HCT116 (cell line): ENCODE data around the gene SEMA4F. TPM values are rescaled to one million over a fixed set of nuclear protein-coding genes. Genes with fewer than 3 reads are reported as not detected.

Experiments used
- ATAC-seq: fragments of 200-7000 bp; cut with Tn5 transposase; 2 replicates; pipeline ENCODE4 v1.9.1; 2020; ENCODE audit warnings: mild to moderate bottlenecking, moderate library complexity
- BruUV-seq: library from RNA; stranded (reverse); fragments of 400-500 nt; replicated peaks from 2 replicates; lab custom pipeline; 2021; lab: Mats Ljungman, UMichigan
- CTCF ChIA-PET: fragments of 300-600 bp; sonication (Branson Sonifier 250); formaldehyde crosslinking; loops from one replicate; lab custom pipeline; 2021; ENCODE audit warnings: antibody characterized with exemption; lab: Charles Lee
- POLR2A ChIA-PET: fragments of 300-600, 350-600 bp; sonication (Branson Sonifier 250); formaldehyde crosslinking; loops from one replicate; lab custom pipeline; 2021; ENCODE audit warnings: antibody characterized with exemption; lab: Charles Lee
- RAD21 ChIA-PET, 2 experiments: fragments of 300-600 bp; sonication (Branson Sonifier 250); formaldehyde crosslinking; loops; one replicate each; lab custom pipeline; 2023; ENCODE audit warnings: low total read pairs in 2 of 2; ENCODE audit not compliant: uncharacterized antibody in 2 of 2, unreplicated experiment in 2 of 2, low non-redundant PET in 1 of 2; lab: Charles Lee
- DNase-seq: peaks from one replicate; pipeline ENCODE4 v3.0.0-alpha.2; 2010; ENCODE audit warnings: low read depth, low spot score
- H2AFZ ChIP-seq: fragments of 200-600 bp; shearing (Covaris generic), sonication (generic); 2 replicates; pipeline ENCODE4 v1.6.1; 2017; ENCODE audit warnings: low read depth, mixed run types, mixed read lengths, antibody characterized with exemption, low read length; ENCODE audit not compliant: poor library complexity, severe bottlenecking
- H3K27ac ChIP-seq: 2 replicates; pipeline ENCODE4 v1.5.1; 2012; ENCODE audit warnings: low read depth, low read length
- H3K27me3 ChIP-seq: fragments of 200-600 bp; sonication (generic); 2 replicates; pipeline ENCODE4 v1.6.1; 2016; ENCODE audit warnings: mixed run types, low read length, mixed read lengths; ENCODE audit not compliant: insufficient read depth
- H3K36me3 ChIP-seq, 2 experiments: fragments of 200-500 bp in 1 of 2; fragments of 200-600 bp in 1 of 2; sonication (Bioruptor generic) in 1 of 2; sonication (generic) in 1 of 2; 2 replicates each; pipeline versions ENCODE4 v1.5.1 to v1.6.1; 2014 to 2016; ENCODE audit warnings: low read length in 2 of 2, inconsistent platforms in 1 of 2, mixed read lengths in 1 of 2, mixed run types in 1 of 2; ENCODE audit not compliant: insufficient read depth in 2 of 2, control insufficient read depth in 1 of 2
- H3K4me1 ChIP-seq, 2 experiments: fragments of 200-600 bp in 1 of 2; sonication (generic) in 1 of 2; 2 replicates each; pipeline versions ENCODE4 v1.5.1 to v1.6.1; 2012 to 2017; ENCODE audit warnings: low read length in 2 of 2, inconsistent platforms in 1 of 2, mild to moderate bottlenecking in 1 of 2, mixed read lengths in 1 of 2, mixed run types in 1 of 2, moderate library complexity in 1 of 2; ENCODE audit not compliant: insufficient read depth in 2 of 2, control insufficient read depth in 1 of 2
- H3K4me2 ChIP-seq: fragments of 200-600 bp; sonication (generic); 2 replicates; pipeline ENCODE4 v1.6.1; 2017; ENCODE audit warnings: mixed run types, low read length, mixed read lengths
- H3K4me3 ChIP-seq, 2 experiments: fragments of 200-600 bp in 1 of 2; sonication (generic) in 1 of 2; replicated peaks in 1 of 2; 2 replicates each; pipeline ENCODE4 v1.5.1; 2011 to 2016; ENCODE audit warnings: low read length in 2 of 2, control low read depth in 1 of 2, low read depth in 1 of 2, mild to moderate bottlenecking in 1 of 2, mixed read lengths in 1 of 2, mixed run types in 1 of 2
- H3K79me2 ChIP-seq: fragments of 200-600 bp; sonication (generic); 2 replicates; pipeline ENCODE4 v1.6.1; 2017; ENCODE audit warnings: mild to moderate bottlenecking, mixed run types, low read length, moderate library complexity, mixed read lengths; ENCODE audit not compliant: insufficient read depth
- H3K9ac ChIP-seq: fragments of 200-600 bp; sonication (generic); 2 replicates; pipeline ENCODE4 v1.6.1; 2016; ENCODE audit warnings: low read length, mixed read lengths
- H3K9me2 ChIP-seq: fragments of 200-600 bp; sonication (generic), shearing (Covaris generic); 2 replicates; pipeline ENCODE4 v1.6.1; 2017; ENCODE audit warnings: mixed run types, mild to moderate bottlenecking, moderate library complexity; ENCODE audit not compliant: insufficient read depth
- H3K9me3 ChIP-seq, 2 experiments: fragments of 200-500 bp in 1 of 2; fragments of 200-600 bp in 1 of 2; sonication (Bioruptor generic) in 1 of 2; sonication (generic) in 1 of 2; 2 replicates each; pipeline ENCODE4 v1.6.1; 2014 to 2017; ENCODE audit warnings: low read length in 2 of 2, mixed read lengths in 2 of 2, inconsistent platforms in 1 of 2, low read depth in 1 of 2, mild to moderate bottlenecking in 1 of 2, mixed run types in 1 of 2, moderate library complexity in 1 of 2; ENCODE audit not compliant: control insufficient read depth in 1 of 2, insufficient read depth in 1 of 2
- H4K20me1 ChIP-seq: fragments of 200-600 bp; sonication (generic), shearing (Covaris generic); 2 replicates; pipeline ENCODE4 v1.6.1; 2017; ENCODE audit warnings: mixed run types, mild to moderate bottlenecking, moderate library complexity; ENCODE audit not compliant: insufficient read depth
- CBX3 ChIP-seq: IDR thresholded peaks from 2 replicates; pipeline ENCODE4 v1.6.1; 2012; ENCODE audit warnings: low read depth
- CEBPB ChIP-seq: IDR thresholded peaks from 2 replicates; pipeline ENCODE4 v1.6.1; 2012; ENCODE audit warnings: low read depth
- ELF1 ChIP-seq: IDR thresholded peaks from 2 replicates; pipeline ENCODE4 v1.6.1; 2012; ENCODE audit warnings: low read depth, borderline replicate concordance
- EZH2 ChIP-seq: fragments of 200-600 bp; sonication (generic); IDR thresholded peaks from 2 replicates; pipeline ENCODE4 v1.6.1; 2017; ENCODE audit warnings: antibody characterized with exemption, mixed run types
- JUND ChIP-seq: IDR thresholded peaks from 2 replicates; pipeline ENCODE4 v1.6.1; 2012
- RAD21 ChIP-seq: IDR thresholded peaks from 2 replicates; pipeline ENCODE4 v1.6.1; 2012; ENCODE audit warnings: low read depth, mild to moderate bottlenecking
- SIN3A ChIP-seq: IDR thresholded peaks from 2 replicates; pipeline ENCODE4 v1.6.1; 2012; ENCODE audit warnings: low read depth
- YY1 ChIP-seq: IDR thresholded peaks from 2 replicates; pipeline ENCODE4 v1.6.1; 2011; ENCODE audit warnings: low read length, low read depth, moderate library complexity, mild to moderate bottlenecking; ENCODE audit not compliant: insufficient replicate concordance; ENCODE audit errors: extremely low read depth
- ZFX ChIP-seq: fragments of 450-650 bp; IDR thresholded peaks from 2 replicates; pipeline ENCODE4 v1.6.1; 2017
- ZNF274 ChIP-seq: fragments of 200-500 bp; sonication (Bioruptor generic); IDR thresholded peaks from 2 replicates; pipeline ENCODE4 v1.6.1; 2014; ENCODE audit warnings: mild to moderate bottlenecking, low read depth, low read length, inconsistent platforms
- intact Hi-C: fragments of 100-400 bp; cut with micrococcal nuclease; formaldehyde crosslinking; loops from 2 replicates; pipeline ENCODE4 v1.10.0; 2022
- total RNA-seq: library from RNA; stranded (reverse); gene quantifications from one replicate; pipeline ENCODE4 v1.2.1, GENCODE V29; 2021; ENCODE audit not compliant: unreplicated experiment
- TF ChIP-seq, protein P1 (sequence below): IDR thresholded peaks from 2 replicates; pipeline ENCODE4 v1.6.1; 2012
- TF ChIP-seq, protein P2 (sequence below), 3 experiments: fragments of 200-600 bp in 1 of 3; sonication (generic) in 1 of 3; IDR thresholded peaks in 2 of 3; conservative IDR thresholded peaks in 1 of 3; 2 replicates each; pipeline ENCODE4 v1.5.1; 2012 to 2017; ENCODE audit warnings: low read depth in 2 of 3, low read length in 2 of 3, antibody characterized with exemption in 1 of 3, borderline replicate concordance in 1 of 3, control low read depth in 1 of 3, mild to moderate bottlenecking in 1 of 3, mixed read lengths in 1 of 3, mixed run types in 1 of 3, moderate library complexity in 1 of 3; ENCODE audit not compliant: insufficient read depth in 1 of 3

SEMA4F gene
- total RNA-seq, 1 experiment from 2014 or later: 12.3 TPM

DNA sequence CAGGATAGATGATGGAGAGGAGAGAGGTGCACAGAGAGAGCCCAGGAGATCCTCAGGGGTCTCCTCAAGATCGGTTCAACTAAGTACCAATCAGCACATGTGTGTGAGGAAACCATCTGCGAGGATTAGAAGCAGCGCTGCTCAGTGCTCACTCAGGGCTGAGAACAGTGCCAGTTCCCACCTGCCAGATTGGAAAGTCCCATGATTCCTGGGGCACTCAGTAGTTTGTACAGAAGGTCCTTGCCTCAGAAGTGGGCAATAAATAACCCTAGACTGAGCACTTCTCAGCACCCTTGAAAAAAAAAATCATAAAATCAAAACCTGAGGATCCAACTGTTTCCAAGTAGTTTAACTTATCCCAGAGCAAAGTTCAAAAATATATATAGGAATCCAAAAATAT is 53.8 kb downstream of the SEMA4F start:
- Histone ChIP-seq H3K9me2 (no peaks in the 10 kb centered on the region), H3K79me2 (no peaks in the 10 kb centered on the region), H3K4me2 (no peak overlapping the region), H2AFZ (no peak overlapping the region), H3K27me3 (no peaks in the 10 kb centered on the region), H3K36me3 (no peaks in the 10 kb centered on the region), H3K4me3 (no peak overlapping the region), H3K9ac (no peak overlapping the region), H4K20me1 (no peaks in the 10 kb centered on the region), H3K9me3 (no peaks in the 10 kb centered on the region), H3K27ac (no peak overlapping the region), H3K4me1 (no peaks in the 10 kb centered on the region)
- CTCF ChIA-PET: no interaction called here
- TF ChIP-seq ZFX (no peak), RAD21 (no peak), YY1 (no peak), ELF1 (no peak), ZNF274 (no peak), SIN3A (no peak), EZH2 (no peak), CBX3 (no peak), JUND (no peak), CEBPB (no peak)
- TF ChIP-seq, protein P1, sequence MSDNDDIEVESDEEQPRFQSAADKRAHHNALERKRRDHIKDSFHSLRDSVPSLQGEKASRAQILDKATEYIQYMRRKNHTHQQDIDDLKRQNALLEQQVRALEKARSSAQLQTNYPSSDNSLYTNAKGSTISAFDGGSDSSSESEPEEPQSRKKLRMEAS: no peak
- TF ChIP-seq, protein P2, sequence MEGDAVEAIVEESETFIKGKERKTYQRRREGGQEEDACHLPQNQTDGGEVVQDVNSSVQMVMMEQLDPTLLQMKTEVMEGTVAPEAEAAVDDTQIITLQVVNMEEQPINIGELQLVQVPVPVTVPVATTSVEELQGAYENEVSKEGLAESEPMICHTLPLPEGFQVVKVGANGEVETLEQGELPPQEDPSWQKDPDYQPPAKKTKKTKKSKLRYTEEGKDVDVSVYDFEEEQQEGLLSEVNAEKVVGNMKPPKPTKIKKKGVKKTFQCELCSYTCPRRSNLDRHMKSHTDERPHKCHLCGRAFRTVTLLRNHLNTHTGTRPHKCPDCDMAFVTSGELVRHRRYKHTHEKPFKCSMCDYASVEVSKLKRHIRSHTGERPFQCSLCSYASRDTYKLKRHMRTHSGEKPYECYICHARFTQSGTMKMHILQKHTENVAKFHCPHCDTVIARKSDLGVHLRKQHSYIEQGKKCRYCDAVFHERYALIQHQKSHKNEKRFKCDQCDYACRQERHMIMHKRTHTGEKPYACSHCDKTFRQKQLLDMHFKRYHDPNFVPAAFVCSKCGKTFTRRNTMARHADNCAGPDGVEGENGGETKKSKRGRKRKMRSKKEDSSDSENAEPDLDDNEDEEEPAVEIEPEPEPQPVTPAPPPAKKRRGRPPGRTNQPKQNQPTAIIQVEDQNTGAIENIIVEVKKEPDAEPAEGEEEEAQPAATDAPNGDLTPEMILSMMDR (IDR thresholded peaks at IDR 0.05 in 2 of 3, conservative IDR thresholded peaks at IDR 0.05 in 1 of 3; ENCODE audit: borderline replicate concordance in 1 of 3, insufficient read depth in 1 of 3, low read depth in 2 of 3, low read length in 2 of 3): no peak
- DNase-seq (no peak), ATAC-seq (no peak)
- intact Hi-C loops: no loop called here
- POLR2A ChIA-PET: no interaction called here
- no TSS peak for BruUV-seq
- RAD21 ChIA-PET: no interaction called here
